ENCODE data around the gene ZDHHC4.

- no peak for TF ChIP-seq CTCF (IDR thresholded peaks at IDR 0.05)
- TF ChIP-seq EP300 (IDR thresholded peaks at IDR 0.05): no peak
- no peak for TF ChIP-seq POLR2A (IDR thresholded peaks at IDR 0.05)
Measured at GRCh38 chr7:6590645-6591110, 13.4 kb downstream of the ZDHHC4 start.
